GM10248 (cell line): ENCODE results near the gene ENOX2.
"Not testable (repeated sequence)": the region's sequence is repeated elsewhere in the genome, so short reads cannot be mapped to it uniquely, and the experiment has no call there.

ENCODE experiments used
- CTCF ChIA-PET: fragments of 300-600 bp; sonication (Branson Sonifier 250); formaldehyde crosslinking; extraction: SDS; loops from one replicate; lab custom pipeline; 2021; ENCODE audit warnings: antibody characterized with exemption; lab: Yijun Ruan, JAX
- POLR2A ChIA-PET: fragments of 350-650 bp; sonication (Branson Sonifier 250); formaldehyde crosslinking; extraction: SDS; loops from one replicate; lab custom pipeline; 2020; ENCODE audit warnings: antibody characterized with exemption; lab: Yijun Ruan, JAX
- DNase-seq: peaks from one replicate; pipeline ENCODE4 v3.0.0; 2012; ENCODE audit errors: extremely low spot score
- TF ChIP-seq, protein P1 (sequence below): IDR thresholded peaks from 2 replicates; pipeline ENCODE4 v1.5.1; 2012; ENCODE audit warnings: mild to moderate bottlenecking, low read depth; ENCODE audit errors: extremely low read depth, missing control alignments, control extremely low read depth

The ENOX2 gene

GRCh38 chrX:130902783-130903613 lies at the start of gene ENOX2:
TSS of gene ENOX2 (minus strand) at chrX:130903209. CDS start at chrX:130703216, 199,993 bp downstream.
- POLR2A ChIA-PET: interaction anchor here (0.6 kb wide), 1 partner anchor 126 kb away, joined by 3 read pairs; no protein-coding TSS in a partner anchor
- TF ChIP-seq, protein P1, sequence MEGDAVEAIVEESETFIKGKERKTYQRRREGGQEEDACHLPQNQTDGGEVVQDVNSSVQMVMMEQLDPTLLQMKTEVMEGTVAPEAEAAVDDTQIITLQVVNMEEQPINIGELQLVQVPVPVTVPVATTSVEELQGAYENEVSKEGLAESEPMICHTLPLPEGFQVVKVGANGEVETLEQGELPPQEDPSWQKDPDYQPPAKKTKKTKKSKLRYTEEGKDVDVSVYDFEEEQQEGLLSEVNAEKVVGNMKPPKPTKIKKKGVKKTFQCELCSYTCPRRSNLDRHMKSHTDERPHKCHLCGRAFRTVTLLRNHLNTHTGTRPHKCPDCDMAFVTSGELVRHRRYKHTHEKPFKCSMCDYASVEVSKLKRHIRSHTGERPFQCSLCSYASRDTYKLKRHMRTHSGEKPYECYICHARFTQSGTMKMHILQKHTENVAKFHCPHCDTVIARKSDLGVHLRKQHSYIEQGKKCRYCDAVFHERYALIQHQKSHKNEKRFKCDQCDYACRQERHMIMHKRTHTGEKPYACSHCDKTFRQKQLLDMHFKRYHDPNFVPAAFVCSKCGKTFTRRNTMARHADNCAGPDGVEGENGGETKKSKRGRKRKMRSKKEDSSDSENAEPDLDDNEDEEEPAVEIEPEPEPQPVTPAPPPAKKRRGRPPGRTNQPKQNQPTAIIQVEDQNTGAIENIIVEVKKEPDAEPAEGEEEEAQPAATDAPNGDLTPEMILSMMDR: no peak

GRCh38 chrX:130952266-130953043 lies 49.4 kb upstream of the ENOX2 start:
- DNase-seq: no peak
- TF ChIP-seq, protein P1: no peak
- POLR2A ChIA-PET: no interaction called here
- CTCF ChIA-PET: interaction anchor here (1.5 kb wide), 1 partner anchor 36 kb away, joined by 5 read pairs; no protein-coding TSS in a partner anchor

More at GRCh38 chrX:130902783-130903613, at the start of gene ENOX2:
- peak; percentile 81 for DNase-seq
- CTCF ChIA-PET: interaction anchor here (1.4 to 1.9 kb wide), 3 partner anchors 11 to 363 kb away, joined by 3 to 13 read pairs (median 8); no protein-coding TSS in a partner anchor

GRCh38 chrX:130944230-130944629 lies 41.2 kb upstream of the ENOX2 start:
- POLR2A ChIA-PET: no interaction called here
- CTCF ChIA-PET: no interaction called here
- no peak for DNase-seq
- TF ChIP-seq, protein P1: no peak

- CTCF ChIA-PET: no interaction called here
- no peak for DNase-seq
- TF ChIP-seq, protein P1: no peak
- POLR2A ChIA-PET: no interaction called here
Measured at GRCh38 chrX:130937101-130937500, 34.1 kb upstream of the ENOX2 start.

DNA sequence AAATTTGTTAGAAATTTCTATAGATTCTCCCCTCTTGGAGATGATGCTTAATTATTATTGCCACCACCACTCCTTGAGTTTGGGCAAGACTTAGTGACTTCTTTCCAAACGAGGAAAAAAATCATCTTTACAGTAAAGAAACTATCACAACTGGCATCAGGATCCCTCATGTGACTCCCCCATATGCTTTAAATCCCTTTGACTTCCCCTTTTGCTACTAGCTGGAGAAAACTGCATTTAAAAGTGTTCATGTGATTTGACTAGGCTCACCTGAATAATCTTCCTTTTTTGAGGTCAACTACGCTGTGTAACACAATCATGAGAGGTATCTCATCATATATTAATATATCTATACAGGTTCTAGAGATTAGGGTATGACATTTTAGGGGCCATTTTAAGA lies 30.3 kb upstream of the ENOX2 start:
- ChIA-PET POLR2A (no interaction called here), CTCF (no interaction called here)
- no peak for DNase-seq
- TF ChIP-seq, protein P1: no peak

DNA sequence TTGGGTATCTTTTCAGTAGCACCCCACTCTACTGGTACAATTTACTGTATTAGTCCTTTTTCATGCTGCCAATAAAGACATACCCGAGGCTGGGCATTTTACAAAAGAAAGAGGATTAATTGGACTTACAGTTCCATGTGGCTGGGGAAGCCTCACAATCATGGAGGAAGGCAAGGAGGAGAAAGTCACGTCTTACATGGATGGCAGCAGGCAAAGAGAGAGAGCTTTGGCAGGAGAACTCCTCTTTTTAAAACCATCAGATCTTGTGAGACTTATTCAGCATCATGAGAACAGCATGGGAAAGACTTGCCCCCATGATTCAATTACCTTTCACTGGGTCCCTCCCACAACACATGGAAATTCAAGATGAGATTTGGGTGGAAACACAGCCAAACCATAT lies 17.4 kb upstream of the ENOX2 start:
- POLR2A ChIA-PET, DNase-seq: not testable (repeated sequence)
- CTCF ChIA-PET: interaction anchor here (1.5 kb wide), 1 partner anchor 345 kb away, joined by 5 read pairs; no protein-coding TSS in a partner anchor

DNA sequence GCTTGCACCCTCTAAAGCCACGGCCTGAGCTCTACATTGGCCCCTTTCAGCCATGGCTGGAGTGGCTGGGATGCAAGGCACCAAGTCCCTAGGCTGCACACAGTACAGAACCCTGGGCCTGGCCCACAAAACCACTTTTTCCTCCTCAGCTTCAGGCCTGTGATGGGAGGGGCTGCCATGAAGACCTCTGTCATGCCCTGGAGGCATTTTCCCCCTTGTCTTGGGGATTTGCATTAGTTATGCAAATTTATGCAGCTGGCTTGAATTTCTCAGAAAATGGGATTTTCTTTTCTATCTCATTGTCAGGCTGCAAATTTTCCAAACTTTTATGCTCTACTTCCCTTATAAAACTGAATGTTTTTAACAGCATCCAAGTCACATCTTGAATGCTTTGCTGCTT lies 16.7 kb upstream of the ENOX2 start:
- POLR2A ChIA-PET, DNase-seq, CTCF ChIA-PET: not testable (repeated sequence)

GRCh38 chrX:130918498-130918897 lies 15.5 kb upstream of the ENOX2 start:
- DNase-seq, POLR2A ChIA-PET: not testable (repeated sequence)
- CTCF ChIA-PET: interaction anchor here (3.5 to 4.5 kb wide), 2 partner anchors 343 to 378 kb away, joined by 35 to 43 read pairs; no protein-coding TSS in a partner anchor
